Hematopoietic multipotent progenitor cell treated with erythropoietin and hydrocortisone succinate and interleukin-3 and kit ligand, for 8 days (in vitro differentiated cells): ENCODE data around the gene GAB1.

Experiments used
- DNase-seq: peaks from one replicate; pipeline ENCODE4 v3.0.0-alpha.2; 2015

GAB1 gene

DNA sequence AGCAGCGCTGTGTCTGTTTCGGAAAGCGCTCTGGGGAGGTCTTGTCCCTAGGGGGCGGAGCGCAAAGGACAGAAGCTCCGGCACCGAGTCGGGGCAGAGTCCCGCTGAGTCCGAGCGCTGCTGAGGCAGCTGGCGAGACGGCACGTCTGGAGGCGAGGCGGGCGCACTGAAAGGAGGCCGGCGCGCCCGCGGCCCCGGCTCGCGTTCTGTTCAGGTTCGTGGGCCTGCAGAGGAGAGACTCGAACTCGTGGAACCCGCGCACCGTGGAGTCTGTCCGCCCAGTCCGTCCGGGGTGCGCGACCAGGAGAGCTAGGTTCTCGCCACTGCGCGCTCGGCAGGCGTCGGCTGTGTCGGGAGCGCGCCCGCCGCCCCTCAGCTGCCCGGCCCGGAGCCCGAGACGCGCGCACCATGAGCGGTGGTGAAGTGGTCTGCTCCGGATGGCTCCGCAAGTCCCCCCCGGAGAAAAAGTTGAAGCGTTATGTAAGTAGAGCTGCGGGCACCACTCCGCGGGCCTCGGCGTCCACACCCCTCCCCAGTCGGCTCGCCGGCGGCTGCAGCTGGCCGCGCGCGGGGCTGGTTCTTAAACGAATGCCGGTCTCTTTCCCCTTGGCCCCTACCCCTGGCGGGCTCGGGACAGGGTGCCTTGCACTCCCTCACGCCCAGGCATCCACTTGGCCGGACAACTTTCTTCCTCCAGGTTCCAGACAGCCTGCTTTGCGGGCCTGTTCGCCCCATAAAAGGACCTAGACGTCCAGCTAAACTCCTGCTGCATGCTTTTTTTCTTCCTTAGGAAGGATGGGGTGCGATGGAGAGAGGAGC, at the start of gene GAB1:
Gene GAB1 (plus strand): TSS at position 96 of the 819 bp plus-strand sequence. CDS start 313 bp downstream, at position 409.
- DNase-seq: peak; percentile 85

DNA sequence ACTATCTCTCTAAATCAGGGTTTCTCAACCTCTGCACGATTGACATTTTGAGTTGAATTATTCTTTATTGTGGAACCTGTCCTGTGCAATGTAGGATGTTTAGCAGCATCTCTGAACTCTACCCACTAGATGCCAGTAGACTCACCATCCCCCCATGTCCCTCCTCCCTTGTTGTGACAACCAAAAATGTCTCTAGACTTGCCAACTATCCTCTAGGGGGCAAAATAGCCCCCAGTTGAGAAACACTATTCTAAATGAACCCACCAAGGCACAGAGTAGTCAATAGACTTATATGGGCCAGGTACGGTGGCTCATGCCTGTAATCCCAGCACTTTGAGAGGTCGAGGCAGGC, 49.1 kb upstream of the GAB1 start:
- peak; percentile 41 for DNase-seq

DNA sequence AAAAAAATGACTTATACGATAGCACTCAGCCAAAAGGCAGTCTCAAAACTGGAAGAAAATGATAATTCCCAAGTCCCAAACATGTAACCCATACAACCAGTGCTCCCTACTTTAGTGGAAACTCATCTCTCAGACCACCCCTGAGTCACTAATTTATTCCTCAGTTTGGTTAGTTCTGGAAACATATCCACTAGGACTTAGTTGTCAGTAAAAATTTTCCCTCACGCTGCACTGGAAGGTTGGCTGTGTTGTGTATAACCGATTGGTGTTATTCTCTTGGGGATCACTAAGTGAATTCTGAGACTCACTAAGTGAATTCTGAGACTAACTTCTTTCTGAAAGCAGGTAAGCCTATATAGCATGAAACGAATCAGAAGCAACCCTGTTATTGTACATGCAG, 48.5 kb upstream of the GAB1 start:
- no peak for DNase-seq

DNA sequence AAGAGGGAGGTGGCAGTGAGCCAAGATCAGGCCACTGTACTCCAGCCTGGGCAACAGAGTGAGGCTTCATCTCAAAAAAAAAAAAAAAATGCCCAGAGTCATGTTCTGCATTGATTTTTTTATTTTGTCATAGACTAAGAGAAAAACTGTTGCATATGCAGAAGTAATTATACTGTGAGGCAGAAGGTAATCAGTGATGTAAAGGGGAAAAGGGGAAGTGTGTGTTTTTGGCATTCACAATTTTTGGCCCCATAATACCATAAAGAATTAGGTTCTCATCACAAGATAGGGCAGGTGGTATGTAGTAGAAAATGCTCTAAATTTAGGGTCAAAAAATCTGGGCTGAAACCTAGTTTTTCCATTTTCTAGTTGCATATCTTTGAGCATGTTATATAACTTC, 47.3 kb upstream of the GAB1 start:
- no peak for DNase-seq

DNA sequence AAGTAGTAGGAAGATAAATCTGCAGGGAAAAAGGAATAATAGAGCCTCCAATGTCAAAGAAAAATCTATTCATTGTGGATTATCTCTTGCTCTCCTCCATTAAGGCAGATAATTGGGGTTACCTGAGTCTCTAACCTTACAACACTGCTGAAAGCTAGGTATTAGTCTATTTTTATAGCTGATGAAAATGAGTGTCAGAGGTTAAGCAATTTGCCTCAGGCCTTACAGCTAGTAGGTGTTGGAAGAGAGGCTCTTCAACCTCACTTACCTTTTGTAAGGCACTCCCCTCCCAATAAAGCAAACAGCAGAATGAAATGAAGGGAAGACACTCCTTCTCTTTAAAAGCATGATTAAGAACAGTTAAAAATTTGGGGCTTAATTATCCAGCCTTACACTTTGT, 45.4 kb upstream of the GAB1 start:
- no peak for DNase-seq

DNA sequence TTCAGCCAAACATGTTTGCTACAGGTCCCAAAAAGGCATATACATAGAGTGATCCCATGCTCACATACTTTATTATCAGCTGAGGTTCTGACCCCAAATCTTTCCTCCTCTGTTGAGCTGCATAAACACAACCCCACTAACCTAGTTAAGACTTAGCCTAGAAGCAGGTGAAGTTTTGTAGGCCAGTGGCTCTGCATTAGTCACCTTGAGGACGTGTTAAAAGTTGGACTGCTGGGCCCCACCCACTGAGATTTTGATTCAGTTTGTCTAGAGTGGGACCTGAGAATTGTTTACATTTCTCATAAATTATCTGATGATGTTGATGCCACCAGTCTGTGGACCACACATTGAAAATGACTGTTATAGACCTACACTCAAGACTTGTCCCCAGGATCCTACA, 43.8 kb upstream of the GAB1 start:
- DNase-seq: no peak

DNA sequence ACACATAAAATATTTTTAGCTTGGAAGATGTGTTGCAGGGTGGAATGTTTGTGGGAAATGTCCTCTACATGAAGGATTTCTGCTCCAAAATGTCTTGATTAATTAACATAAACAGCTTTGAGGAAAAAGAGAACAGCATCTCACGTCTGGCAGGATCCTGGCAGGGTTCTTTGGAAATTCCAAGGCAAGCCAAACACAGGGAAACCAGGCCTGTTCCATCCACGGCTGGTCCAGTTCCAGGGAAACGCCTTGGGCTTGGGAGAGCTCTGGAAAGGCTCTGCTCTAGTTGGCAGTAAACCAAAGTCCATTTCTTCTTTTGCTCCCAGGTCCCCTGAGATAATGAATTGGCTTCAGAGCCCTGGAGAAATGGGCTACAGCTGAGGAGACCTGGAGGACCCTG, 42.4 kb upstream of the GAB1 start:
- DNase-seq: no peak

DNA sequence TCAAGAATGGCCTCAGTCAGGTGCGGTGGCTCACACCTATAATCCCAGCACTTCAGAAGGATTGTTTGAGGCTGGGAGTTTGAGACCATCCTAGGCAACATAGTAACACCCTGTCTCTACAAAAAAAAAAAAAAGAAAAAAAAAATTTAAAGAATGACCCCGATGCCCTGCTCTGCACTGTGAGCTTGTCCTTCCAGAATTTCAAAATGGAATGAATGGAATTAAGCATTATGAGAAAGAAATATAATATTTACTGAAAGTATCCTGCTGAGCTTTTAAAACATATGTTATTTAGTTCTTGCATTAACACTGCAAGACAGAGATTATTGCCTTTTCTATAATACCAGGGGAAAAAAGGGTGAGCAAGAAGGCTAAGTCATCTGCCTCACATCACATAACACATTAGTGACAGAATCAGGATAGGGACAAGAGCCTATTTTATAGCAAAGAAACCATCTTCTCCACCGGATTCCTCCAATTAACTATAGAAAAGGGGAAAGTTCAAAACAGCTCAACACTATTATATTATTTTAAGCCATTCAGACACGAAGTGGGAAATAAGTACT, 41.9 kb upstream of the GAB1 start:
- no peak for DNase-seq

DNA sequence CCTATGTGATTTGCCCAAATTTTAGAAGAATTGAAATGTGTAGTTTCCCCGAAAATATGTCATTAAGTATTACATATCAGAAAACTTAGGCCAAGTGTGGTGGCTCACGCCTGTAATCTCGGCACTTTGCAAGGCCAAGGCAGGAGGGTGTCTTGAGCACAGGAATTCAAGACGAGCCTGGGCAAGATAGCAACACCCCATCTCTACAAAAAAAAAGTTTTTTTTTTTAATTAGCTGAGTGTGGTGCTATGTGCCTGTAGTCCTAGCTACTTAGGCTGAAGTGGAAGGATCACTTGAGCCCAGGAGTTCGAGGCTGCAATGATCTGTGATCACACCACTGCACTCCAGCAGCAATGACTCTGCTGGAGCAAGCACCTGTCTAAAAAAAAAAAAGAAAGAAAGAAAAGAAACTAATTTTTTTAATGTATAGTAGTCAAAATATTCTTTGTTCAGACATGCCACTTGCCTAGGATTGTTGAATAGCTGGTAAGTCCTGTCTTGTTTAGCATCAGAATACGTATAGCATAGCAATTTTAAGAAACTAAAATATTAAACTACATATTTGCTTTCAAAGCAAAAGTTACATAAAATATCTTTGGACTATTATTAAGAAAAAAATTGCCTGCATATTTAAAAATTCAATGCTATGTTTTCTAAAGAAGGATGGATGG, 40.1 kb upstream of the GAB1 start:
- DNase-seq: no peak

GRCh38 chr4:143300860-143301259, 35.8 kb upstream of the GAB1 start:
- DNase-seq: no peak

GRCh38 chr4:143302536-143302935, 34.1 kb upstream of the GAB1 start:
- no peak for DNase-seq

- DNase-seq: no peak
Observed at GRCh38 chr4:143306788-143307187, 29.9 kb upstream of the GAB1 start.

GRCh38 chr4:143307531-143307930, 29.1 kb upstream of the GAB1 start:
- no peak for DNase-seq

DNA sequence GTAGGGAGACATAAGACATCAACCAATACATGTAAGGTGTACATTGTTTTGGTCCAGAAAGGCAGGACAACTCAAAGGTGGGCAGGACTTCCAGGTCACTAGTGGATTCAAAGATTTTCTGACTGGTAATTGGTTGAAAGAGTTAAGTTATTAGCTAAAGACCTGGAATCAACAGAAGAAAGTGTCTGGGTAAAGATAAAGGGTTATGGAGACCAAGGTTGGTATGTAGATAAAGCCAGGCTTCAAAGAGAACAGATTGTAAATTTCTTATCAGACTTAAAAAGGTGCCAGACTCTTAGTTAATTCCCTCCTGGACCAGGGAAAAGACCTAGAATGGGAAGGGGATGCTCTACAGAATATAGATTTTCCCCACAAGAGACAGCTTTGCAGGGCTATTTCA, 28.3 kb upstream of the GAB1 start:
- peak; percentile 32 for DNase-seq

DNA sequence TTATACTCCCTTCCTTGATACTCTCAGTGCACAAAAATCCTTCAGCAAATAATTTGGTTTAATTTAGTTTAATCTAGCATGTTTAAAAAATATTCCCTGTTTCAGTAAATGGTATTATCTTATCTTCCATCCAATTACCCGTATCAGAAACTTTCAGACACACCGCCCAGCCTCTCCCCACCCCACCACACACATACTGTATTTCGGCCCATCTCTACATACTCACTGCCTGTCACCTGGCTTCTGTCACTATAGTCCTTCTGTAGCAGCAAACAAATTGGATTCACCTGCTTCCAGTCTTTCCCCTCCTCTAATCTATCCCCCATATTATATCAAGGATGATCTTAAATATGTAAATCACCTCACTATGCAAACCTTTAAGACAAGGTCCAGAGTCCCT, 24.8 kb upstream of the GAB1 start:
- DNase-seq: no peak

DNA sequence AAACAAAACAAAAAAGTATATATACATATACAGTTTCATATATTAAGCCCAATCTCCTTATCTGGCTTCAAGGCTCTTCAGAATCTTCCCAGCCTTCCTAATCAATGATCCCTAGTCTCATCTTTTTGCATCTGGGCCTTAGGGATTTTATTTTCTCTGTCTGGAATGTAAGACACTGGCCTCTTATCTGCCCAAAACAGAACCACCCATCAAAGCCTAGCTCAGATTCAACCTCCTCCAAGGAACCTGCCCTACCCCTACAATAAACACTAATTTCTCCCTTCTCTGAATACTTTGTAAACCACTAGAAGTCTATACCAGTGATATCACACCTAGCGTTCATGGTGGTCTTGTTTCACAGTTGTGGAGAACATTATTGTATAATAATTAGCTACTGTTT, 23.2 kb upstream of the GAB1 start:
- DNase-seq: peak; percentile 37

- no peak for DNase-seq
Observed at GRCh38 chr4:143313996-143314395, 22.7 kb upstream of the GAB1 start.

GRCh38 chr4:143320113-143320512, 16.6 kb upstream of the GAB1 start:
- DNase-seq: no peak

DNA sequence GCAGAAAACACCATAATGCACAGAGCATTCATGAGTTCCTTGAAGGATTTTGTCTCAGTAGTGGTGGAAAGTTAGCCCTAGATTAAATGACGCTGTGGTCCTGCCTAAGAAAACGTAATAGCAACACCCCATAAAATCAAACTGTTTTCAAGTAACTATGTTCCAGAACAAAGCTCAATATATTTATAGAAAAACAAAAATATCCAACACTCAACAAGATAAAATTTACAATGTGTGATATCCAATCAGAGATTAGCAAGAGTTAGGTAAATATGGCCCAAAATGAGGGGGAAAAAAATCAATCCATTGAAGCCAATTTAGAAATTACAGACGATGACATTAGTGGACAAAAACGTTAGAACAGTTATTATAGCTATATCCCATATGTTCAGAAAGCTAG, 9.9 kb upstream of the GAB1 start:
- no peak for DNase-seq

GRCh38 chr4:143329985-143330384, 6.7 kb upstream of the GAB1 start:
- no peak for DNase-seq

- DNase-seq: peak; percentile 84
Observed at GRCh38 chr4:143335979-143336780, 496 bp upstream of the GAB1 start.

DNA sequence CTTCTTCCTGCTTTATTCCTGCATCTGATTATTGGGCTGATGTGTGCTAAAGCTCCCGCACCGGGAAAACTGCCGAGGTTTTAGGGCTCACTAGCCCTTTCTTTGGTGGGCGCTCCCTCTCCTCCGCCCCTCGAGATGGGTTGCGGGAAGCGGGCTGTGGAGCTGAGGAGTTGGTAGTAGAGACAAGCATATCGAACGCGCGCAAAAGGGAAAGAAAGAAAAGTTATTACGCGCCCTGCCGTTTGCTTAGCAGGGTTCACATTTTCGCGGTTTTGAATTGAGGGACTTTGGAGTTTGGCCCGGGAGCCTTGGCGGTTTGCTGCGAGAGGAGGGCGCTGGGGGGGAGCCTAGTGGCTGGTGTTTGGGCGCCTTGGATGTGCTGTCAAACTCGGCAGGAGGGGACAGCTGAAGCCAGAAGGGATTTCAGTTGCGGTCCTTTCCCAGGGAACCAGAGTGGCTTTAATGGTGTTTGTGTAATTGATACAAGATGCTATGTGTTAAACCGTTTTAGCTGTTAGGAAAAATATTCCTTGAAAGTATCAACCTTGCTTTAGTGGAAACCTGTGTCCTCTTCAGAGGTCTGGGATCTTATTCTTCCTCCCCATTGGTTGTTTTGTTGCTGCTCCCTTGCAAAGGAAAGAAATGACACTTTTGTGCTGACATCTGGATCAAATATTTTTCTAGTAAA, 1.1 kb downstream of the GAB1 start:
- DNase-seq: peak; percentile 69

DNA sequence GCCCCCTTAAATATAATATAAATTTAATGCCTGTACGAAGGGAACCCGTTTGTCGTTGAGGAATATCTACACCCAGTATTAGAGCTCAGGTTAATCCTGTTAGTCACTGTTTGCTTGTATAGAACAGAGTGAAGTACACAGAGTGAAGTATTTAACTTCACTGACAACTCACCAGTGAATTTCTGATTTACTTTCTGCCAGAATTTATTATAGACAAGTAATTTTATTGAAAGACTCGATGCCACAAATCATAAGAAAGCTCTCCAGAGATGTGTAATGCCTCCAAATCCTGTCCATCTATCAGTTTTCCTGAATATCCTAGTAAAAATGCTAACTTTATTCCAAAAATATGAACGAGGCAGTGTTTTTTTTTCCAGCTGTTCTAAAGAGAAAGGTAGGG, 1.6 kb downstream of the GAB1 start:
- DNase-seq: no peak
